HEK293 (cell line): ENCODE data around the gene PRLHR.

Experiments
- CTCF ChIA-PET: fragments of 350-600 bp; formaldehyde crosslinking; extraction: SDS; loops from one replicate; lab custom pipeline; 2021; ENCODE audit warnings: antibody characterized with exemption; lab: Yijun Ruan, JAX
- POLR2A ChIA-PET: fragments of 300-600 bp; formaldehyde crosslinking; extraction: SDS; loops from one replicate; lab custom pipeline; 2020; ENCODE audit warnings: antibody characterized with exemption, inconsistent platforms; lab: Yijun Ruan, JAX
- H3K27ac ChIP-seq: fragments of 200-500 bp; sonication (Bioruptor generic); 2 replicates; pipeline ENCODE4 v1.5.1; 2014; ENCODE audit warnings: low read depth, low read length, control low read depth, inconsistent platforms; ENCODE audit errors: extremely low read depth
- H3K36me3 ChIP-seq, 2 experiments: fragments of 200-500 bp in 1 of 2; sonication (Bioruptor generic) in 1 of 2; 1 replicate in 1 of 2; 2 replicates in 1 of 2; pipeline ENCODE4 v1.5.1; 2014 to 2017; ENCODE audit warnings: inconsistent platforms in 2 of 2, low read length in 2 of 2; ENCODE audit not compliant: control insufficient read depth in 2 of 2, insufficient read depth in 1 of 2
- H3K4me1 ChIP-seq: fragments of 200-500 bp; sonication (Bioruptor generic); 2 replicates; pipeline ENCODE4 v1.5.1; 2014; ENCODE audit warnings: mild to moderate bottlenecking, low read length, inconsistent platforms; ENCODE audit not compliant: control insufficient read depth, insufficient read depth
- H3K4me3 ChIP-seq: 2 replicates; pipeline ENCODE4 v1.5.1; 2011; ENCODE audit warnings: low read depth, mild to moderate bottlenecking, control low read depth, low read length, moderate library complexity
- H3K9me3 ChIP-seq: fragments of 200-500 bp; sonication (Bioruptor generic); 2 replicates; pipeline ENCODE4 v1.5.1; 2014; ENCODE audit warnings: low read depth, low read length, inconsistent platforms; ENCODE audit not compliant: control insufficient read depth, insufficient read depth
- PRDM1 ChIP-seq: fragments of 450-650 bp; formaldehyde crosslinking; IDR thresholded peaks from 2 replicates; pipeline ENCODE4; 2016; ENCODE audit warnings: missing biosample characterization, missing genetic modification characterization
- ZNF114 ChIP-seq: fragments of 450-650 bp; formaldehyde crosslinking; IDR thresholded peaks from 2 replicates; pipeline ENCODE4 v1.5.0; 2017; ENCODE audit warnings: missing biosample characterization, missing genetic modification characterization
- ZNF2 ChIP-seq: fragments of 450-650 bp; formaldehyde crosslinking; IDR thresholded peaks from 2 replicates; pipeline ENCODE4 v1.5.1; 2016; ENCODE audit warnings: missing biosample characterization, missing genetic modification characterization
- ZNF274 ChIP-seq, 2 experiments: fragments of 200-500 bp in 1 of 2; fragments of 450-650 bp in 1 of 2; sonication (Bioruptor generic) in 1 of 2; formaldehyde crosslinking in 1 of 2; IDR thresholded peaks; 2 replicates each; pipeline versions ENCODE4 v1.5.1 to v1.6.1; 2014 to 2016; ENCODE audit warnings: borderline replicate concordance in 1 of 2, inconsistent platforms in 1 of 2, low read length in 1 of 2, missing biosample characterization in 1 of 2, missing genetic modification characterization in 1 of 2
- ZNF366 ChIP-seq: fragments of 450-650 bp; formaldehyde crosslinking; conservative IDR thresholded peaks from 2 replicates; pipeline ENCODE4 v1.5.1; 2016; ENCODE audit warnings: missing biosample characterization, missing genetic modification characterization
- ZNF677 ChIP-seq: fragments of 450-650 bp; IDR thresholded peaks from 2 replicates; pipeline ENCODE4 v1.5.0; 2018; ENCODE audit warnings: missing biosample characterization, mild to moderate bottlenecking, missing genetic modification characterization, moderate library complexity
- ZXDB ChIP-seq: fragments of 450-650 bp; formaldehyde crosslinking; IDR thresholded peaks from 2 replicates; pipeline ENCODE4 v1.5.1; 2016; ENCODE audit warnings: missing biosample characterization, missing genetic modification characterization

PRLHR gene

GRCh38 chr10:118542205-118542604 is 53.2 kb downstream of the PRLHR start:
- Histone ChIP-seq H3K36me3 (no peaks in the 10 kb centered on the region), H3K4me1 (no peaks in the 10 kb centered on the region), H3K27ac (no peak overlapping the region), H3K9me3 (no peaks in the 10 kb centered on the region), H3K4me3 (no peak overlapping the region)
- CTCF ChIA-PET = interaction anchor here (1.3 to 3.3 kb wide), 2 partner anchors 12 to 13 kb away, joined by 6 to 12 read pairs; no protein-coding TSS in a partner anchor
- POLR2A ChIA-PET = no interaction called here
- no peak for TF ChIP-seq ZNF114 (tag by site-specific recombination)
- TF ChIP-seq ZNF274 (IDR thresholded peaks at IDR 0.05; ENCODE audit: low read length) = no peak
- no peak for TF ChIP-seq ZNF274 (tag by site-specific recombination; IDR thresholded peaks at IDR 0.05; ENCODE audit: borderline replicate concordance)
- no peak for TF ChIP-seq ZXDB (tag by site-specific recombination)
- no peak for TF ChIP-seq PRDM1 (tag by site-specific recombination)
- TF ChIP-seq ZNF2 (tag by site-specific recombination) = no peak

GRCh38 chr10:118541718-118542117 is 53.7 kb downstream of the PRLHR start:
- TF ChIP-seq ZNF677 (peak; percentile 93), ZNF366 (tag by site-specific recombination) (no peak)

More at GRCh38 chr10:118541718-118542117, 53.7 kb downstream of the PRLHR start:
- Histone ChIP-seq H3K27ac (no peak overlapping the region), H3K36me3 (no peaks in the 10 kb centered on the region), H3K4me3 (no peak overlapping the region), H3K4me1 (no peaks in the 10 kb centered on the region), H3K9me3 (no peaks in the 10 kb centered on the region)
- CTCF ChIA-PET = interaction anchor here (0.6 kb wide), 1 partner anchor 89 kb away, joined by 3 read pairs; no protein-coding TSS in a partner anchor
- POLR2A ChIA-PET = no interaction called here
